Osteoblast (primary cell): ENCODE data around the gene PPFIA1. TPM values are rescaled to one million over a fixed set of nuclear protein-coding genes. Genes with fewer than 3 reads are reported as not detected.
A peak's percentile ranks its signal among the peaks of the same experiment; 100 is the strongest.

ENCODE experiments used
- DNase-seq: peaks from one replicate; pipeline ENCODE4 v3.0.0; 2011; ENCODE audit warnings: low spot score, mixed read lengths; ENCODE audit not compliant: insufficient read length; ENCODE audit errors: missing footprints
- H2AFZ ChIP-seq: 2 replicates; pipeline ENCODE4 v1.6.0; 2011; ENCODE audit warnings: mild to moderate bottlenecking, low read length
- H3K27ac ChIP-seq: 2 replicates; pipeline ENCODE4 v1.5.1; 2011; ENCODE audit warnings: mild to moderate bottlenecking, low read depth, low read length, moderate library complexity
- H3K27me3 ChIP-seq: 2 replicates; pipeline ENCODE4 v1.6.0; 2012; ENCODE audit warnings: mild to moderate bottlenecking, control low read depth, inconsistent platforms, low read length, moderate library complexity; ENCODE audit not compliant: insufficient read depth
- H3K36me3 ChIP-seq: 2 replicates; pipeline ENCODE4 v1.5.1; 2011; ENCODE audit warnings: mild to moderate bottlenecking, low read length, control low read depth, moderate library complexity; ENCODE audit not compliant: insufficient read depth
- H3K4me1 ChIP-seq: 2 replicates; pipeline ENCODE4 v1.5.1; 2011; ENCODE audit warnings: mild to moderate bottlenecking, low read length, control low read depth, moderate library complexity; ENCODE audit not compliant: insufficient read depth
- H3K4me2 ChIP-seq: 2 replicates; pipeline ENCODE4 v1.6.0; 2011; ENCODE audit warnings: mild to moderate bottlenecking, low read length; ENCODE audit not compliant: insufficient read depth
- H3K4me3 ChIP-seq: fragments of 200-600 bp; sonication (generic); 3 replicates; pipeline ENCODE4 v1.5.1; 2012; ENCODE audit warnings: mild to moderate bottlenecking, low read length, inconsistent platforms; ENCODE audit not compliant: insufficient read depth
- H3K79me2 ChIP-seq: 2 replicates; pipeline ENCODE4 v1.6.0; 2012; ENCODE audit warnings: mild to moderate bottlenecking, low read length, control low read depth, inconsistent platforms; ENCODE audit not compliant: insufficient read depth
- H3K9me3 ChIP-seq: 2 replicates; pipeline ENCODE4 v1.5.1; 2011; ENCODE audit warnings: low read depth, low read length, control low read depth
- H4K20me1 ChIP-seq: 2 replicates; pipeline ENCODE4 v1.6.0; 2012; ENCODE audit warnings: mild to moderate bottlenecking, low read length, control low read depth; ENCODE audit not compliant: insufficient read depth
- total RNA-seq: library from RNA; depleted of rRNA; stranded (reverse); fragments of >200 nt; gene quantifications from 2 replicates; pipeline ENCODE4 v1.2.3, GENCODE V29; 2012
- TF ChIP-seq, protein P1 (sequence below): IDR thresholded peaks from 2 replicates; pipeline ENCODE4 v1.5.1; 2011; ENCODE audit warnings: mild to moderate bottlenecking, low read depth, low read length, moderate library complexity; ENCODE audit errors: extremely low read depth

The PPFIA1 gene
- total RNA-seq, 1 donor, result 110 TPM

DNA sequence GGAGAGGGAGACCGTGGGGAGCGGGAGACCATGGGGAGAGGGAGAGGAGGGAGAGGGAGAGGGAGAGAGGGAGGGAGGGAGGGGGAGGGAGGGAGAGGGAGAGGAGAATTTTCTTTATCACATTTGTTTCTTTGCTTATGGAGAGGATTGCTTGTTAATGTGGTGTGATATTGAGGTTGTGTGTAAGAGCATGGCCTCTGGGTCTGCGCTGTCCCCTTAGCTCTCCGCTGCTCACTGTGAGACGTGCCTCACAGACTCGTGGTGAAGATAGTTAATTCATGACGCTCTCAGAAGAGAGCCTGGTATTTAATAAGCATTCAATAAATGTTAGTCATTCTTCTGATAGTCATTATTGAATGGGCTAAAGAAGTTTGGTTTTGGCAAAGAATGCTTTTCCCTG lies 26.2 kb downstream of the PPFIA1 start:
- Histone ChIP-seq H3K4me2 (no peak overlapping the region), H3K9me3 (no peaks in the 10 kb centered on the region), H4K20me1 (peaks cover 22% of the 10 kb centered on the region), H3K27ac (peak overlapping the region; percentile 82), H3K27me3 (no peaks in the 10 kb centered on the region), H3K4me3 (no peak overlapping the region), H3K4me1 (peaks cover 21% of the 10 kb centered on the region), H2AFZ (no peak overlapping the region), H3K36me3 (peaks cover 15% of the 10 kb centered on the region), H3K79me2 (peaks cover 65% of the 10 kb centered on the region)
- no peak for DNase-seq
- TF ChIP-seq, protein P1, sequence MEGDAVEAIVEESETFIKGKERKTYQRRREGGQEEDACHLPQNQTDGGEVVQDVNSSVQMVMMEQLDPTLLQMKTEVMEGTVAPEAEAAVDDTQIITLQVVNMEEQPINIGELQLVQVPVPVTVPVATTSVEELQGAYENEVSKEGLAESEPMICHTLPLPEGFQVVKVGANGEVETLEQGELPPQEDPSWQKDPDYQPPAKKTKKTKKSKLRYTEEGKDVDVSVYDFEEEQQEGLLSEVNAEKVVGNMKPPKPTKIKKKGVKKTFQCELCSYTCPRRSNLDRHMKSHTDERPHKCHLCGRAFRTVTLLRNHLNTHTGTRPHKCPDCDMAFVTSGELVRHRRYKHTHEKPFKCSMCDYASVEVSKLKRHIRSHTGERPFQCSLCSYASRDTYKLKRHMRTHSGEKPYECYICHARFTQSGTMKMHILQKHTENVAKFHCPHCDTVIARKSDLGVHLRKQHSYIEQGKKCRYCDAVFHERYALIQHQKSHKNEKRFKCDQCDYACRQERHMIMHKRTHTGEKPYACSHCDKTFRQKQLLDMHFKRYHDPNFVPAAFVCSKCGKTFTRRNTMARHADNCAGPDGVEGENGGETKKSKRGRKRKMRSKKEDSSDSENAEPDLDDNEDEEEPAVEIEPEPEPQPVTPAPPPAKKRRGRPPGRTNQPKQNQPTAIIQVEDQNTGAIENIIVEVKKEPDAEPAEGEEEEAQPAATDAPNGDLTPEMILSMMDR, result no peak

- Histone ChIP-seq H3K9me3 (no peaks in the 10 kb centered on the region), H3K4me1 (peaks cover 24% of the 10 kb centered on the region), H3K4me2 (peak overlapping the region; percentile 57), H3K27ac (peak overlapping the region; percentile 82), H3K27me3 (no peaks in the 10 kb centered on the region), H4K20me1 (peaks cover 27% of the 10 kb centered on the region), H3K36me3 (peaks cover 11% of the 10 kb centered on the region), H2AFZ (no peak overlapping the region), H3K79me2 (peaks cover 67% of the 10 kb centered on the region), H3K4me3 (no peak overlapping the region)
- TF ChIP-seq, protein P1, result no peak
- no peak for DNase-seq
Observed at GRCh38 chr11:70297341-70297740, 26.9 kb downstream of the PPFIA1 start.

DNA sequence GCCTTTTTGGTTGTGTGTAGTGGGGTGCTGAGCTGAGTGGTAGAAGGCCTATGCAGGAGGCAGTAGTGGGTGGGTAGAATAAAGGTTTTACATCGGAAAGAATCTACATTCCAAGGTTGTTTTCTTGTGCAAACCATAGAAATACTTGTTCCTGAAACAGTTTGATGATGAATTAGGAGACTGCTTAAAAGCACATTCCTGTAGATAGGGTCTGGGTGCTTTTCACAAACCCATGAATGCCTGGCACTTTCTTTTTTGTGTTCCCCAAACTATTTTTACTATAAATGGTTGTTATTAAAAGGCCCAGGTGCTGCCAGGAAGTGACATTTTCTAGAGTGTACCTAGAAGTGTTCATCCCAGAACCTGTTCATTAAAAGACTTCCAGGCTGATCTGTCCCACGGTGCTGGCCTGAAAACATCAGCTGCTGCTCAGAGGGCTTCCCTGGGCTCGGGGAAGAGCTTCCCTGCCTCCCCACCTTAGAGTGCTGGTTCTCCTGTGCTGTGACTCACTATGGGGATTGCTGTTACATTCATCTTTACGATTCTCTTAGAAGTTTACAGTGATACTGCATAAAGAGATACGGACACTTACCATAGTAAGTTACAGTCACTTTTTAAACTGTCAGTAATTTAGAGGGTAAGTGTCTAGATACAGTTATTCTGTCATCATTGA lies 27.9 kb downstream of the PPFIA1 start:
- Histone ChIP-seq H3K79me2 (peaks cover 66% of the 10 kb centered on the region), H3K9me3 (no peaks in the 10 kb centered on the region), H3K4me2 (peak overlapping the region; percentile 57), H3K36me3 (peaks cover 11% of the 10 kb centered on the region), H3K27ac (peak overlapping the region; percentile 82), H2AFZ (no peak overlapping the region), H3K4me1 (peaks cover 34% of the 10 kb centered on the region), H3K4me3 (no peak overlapping the region), H3K27me3 (no peaks in the 10 kb centered on the region), H4K20me1 (peaks cover 30% of the 10 kb centered on the region)
- TF ChIP-seq, protein P1, result no peak
- peak; percentile 80 for DNase-seq

- DNase-seq, result no peak
- H3K4me2 ChIP-seq, result no peak overlapping the region
- peaks cover 36% of the 10 kb centered on the region for H3K4me1 ChIP-seq
- H2AFZ ChIP-seq, result no peak overlapping the region
- no peaks in the 10 kb centered on the region for H3K27me3 ChIP-seq
- H3K79me2 ChIP-seq, result peaks cover 68% of the 10 kb centered on the region
- H3K9me3 ChIP-seq, result no peaks in the 10 kb centered on the region
- H3K36me3 ChIP-seq, result peaks cover 11% of the 10 kb centered on the region
- H4K20me1 ChIP-seq, result peaks cover 37% of the 10 kb centered on the region
- TF ChIP-seq, protein P1, result no peak
- no peak overlapping the region for H3K4me3 ChIP-seq
- no peak overlapping the region for H3K27ac ChIP-seq
Observed at GRCh38 chr11:70299636-70300035, 29.1 kb downstream of the PPFIA1 start.
